HEK293 (cell line): ENCODE data around the gene ADNP.

Experiments
- CTCF ChIA-PET: fragments of 350-600 bp; formaldehyde crosslinking; extraction: SDS; loops from one replicate; lab custom pipeline; 2021; ENCODE audit warnings: antibody characterized with exemption; lab: Yijun Ruan, JAX
- POLR2A ChIA-PET: fragments of 300-600 bp; formaldehyde crosslinking; extraction: SDS; loops from one replicate; lab custom pipeline; 2020; ENCODE audit warnings: antibody characterized with exemption, inconsistent platforms; lab: Yijun Ruan, JAX
- H3K27ac ChIP-seq: fragments of 200-500 bp; sonication (Bioruptor generic); 2 replicates; pipeline ENCODE4 v1.5.1; 2014; ENCODE audit warnings: low read depth, low read length, control low read depth, inconsistent platforms; ENCODE audit errors: extremely low read depth
- H3K36me3 ChIP-seq, 2 experiments: fragments of 200-500 bp in 1 of 2; sonication (Bioruptor generic) in 1 of 2; 1 replicate in 1 of 2; 2 replicates in 1 of 2; pipeline ENCODE4 v1.5.1; 2014 to 2017; ENCODE audit warnings: inconsistent platforms in 2 of 2, low read length in 2 of 2; ENCODE audit not compliant: control insufficient read depth in 2 of 2, insufficient read depth in 1 of 2
- H3K4me1 ChIP-seq: fragments of 200-500 bp; sonication (Bioruptor generic); 2 replicates; pipeline ENCODE4 v1.5.1; 2014; ENCODE audit warnings: mild to moderate bottlenecking, low read length, inconsistent platforms; ENCODE audit not compliant: control insufficient read depth, insufficient read depth
- H3K4me3 ChIP-seq: 2 replicates; pipeline ENCODE4 v1.5.1; 2011; ENCODE audit warnings: low read depth, mild to moderate bottlenecking, control low read depth, low read length, moderate library complexity
- H3K9me3 ChIP-seq: fragments of 200-500 bp; sonication (Bioruptor generic); 2 replicates; pipeline ENCODE4 v1.5.1; 2014; ENCODE audit warnings: low read depth, low read length, inconsistent platforms; ENCODE audit not compliant: control insufficient read depth, insufficient read depth
- CTCF ChIP-seq: fragments of 450-650 bp; formaldehyde crosslinking; IDR thresholded peaks from 2 replicates; pipeline ENCODE4 v1.5.1; 2016; ENCODE audit warnings: missing biosample characterization, missing genetic modification characterization
- PATZ1 ChIP-seq: fragments of 450-650 bp; formaldehyde crosslinking; IDR thresholded peaks from 2 replicates; pipeline ENCODE4 v1.5.1; 2016; ENCODE audit warnings: missing biosample characterization, missing genetic modification characterization
- SP3 ChIP-seq: fragments of 450-650 bp; formaldehyde crosslinking; IDR thresholded peaks from 2 replicates; pipeline ENCODE4 v1.5.1; 2016; ENCODE audit warnings: missing biosample characterization, missing genetic modification characterization
- ZBTB21 ChIP-seq: fragments of 450-650 bp; formaldehyde crosslinking; IDR thresholded peaks from 2 replicates; pipeline ENCODE4 v1.5.1; 2017; ENCODE audit warnings: missing biosample characterization, missing genetic modification characterization
- ZBTB44 ChIP-seq: fragments of 450-650 bp; IDR thresholded peaks from 2 replicates; pipeline ENCODE4 v1.5.1; 2018; ENCODE audit warnings: missing biosample characterization, mild to moderate bottlenecking, missing genetic modification characterization
- ZNF560 ChIP-seq: fragments of 450-650 bp; formaldehyde crosslinking; IDR thresholded peaks from 2 replicates; pipeline ENCODE4 v1.5.1; 2017; ENCODE audit warnings: missing biosample characterization, missing genetic modification characterization, borderline replicate concordance
- ZNF654 ChIP-seq: fragments of 450-650 bp; formaldehyde crosslinking; IDR thresholded peaks from 2 replicates; pipeline ENCODE4 v1.5.1; 2016; ENCODE audit warnings: low read depth, missing biosample characterization, missing genetic modification characterization
- ZNF776 ChIP-seq: fragments of 450-650 bp; formaldehyde crosslinking; IDR thresholded peaks from 2 replicates; pipeline ENCODE4 v1.5.0; 2017; ENCODE audit warnings: missing biosample characterization, missing genetic modification characterization, borderline replicate concordance
- TF ChIP-seq, protein P1 (sequence below): fragments of 450-650 bp; formaldehyde crosslinking; IDR thresholded peaks from 2 replicates; pipeline ENCODE4 v1.5.1; 2016; ENCODE audit warnings: missing biosample characterization, missing genetic modification characterization
- TF ChIP-seq, protein P2 (sequence below): fragments of 450-650 bp; formaldehyde crosslinking; IDR thresholded peaks from 2 replicates; pipeline ENCODE4 v1.5.1; 2016; ENCODE audit warnings: missing biosample characterization, missing genetic modification characterization

Gene ADNP

GRCh38 chr20:50865591-50865990 is 65.6 kb downstream of the ADNP start:
- TF ChIP-seq ZNF776 (tag by site-specific recombination) (no peak), ZNF654 (tag by site-specific recombination) (no peak), SP3 (no peak), ZBTB21 (tag by site-specific recombination) (no peak), PATZ1 (tag by site-specific recombination) (no peak), CTCF (tag by site-specific recombination) (no peak), ZBTB44 (tag by site-specific recombination) (no peak)
- TF ChIP-seq, protein P1, sequence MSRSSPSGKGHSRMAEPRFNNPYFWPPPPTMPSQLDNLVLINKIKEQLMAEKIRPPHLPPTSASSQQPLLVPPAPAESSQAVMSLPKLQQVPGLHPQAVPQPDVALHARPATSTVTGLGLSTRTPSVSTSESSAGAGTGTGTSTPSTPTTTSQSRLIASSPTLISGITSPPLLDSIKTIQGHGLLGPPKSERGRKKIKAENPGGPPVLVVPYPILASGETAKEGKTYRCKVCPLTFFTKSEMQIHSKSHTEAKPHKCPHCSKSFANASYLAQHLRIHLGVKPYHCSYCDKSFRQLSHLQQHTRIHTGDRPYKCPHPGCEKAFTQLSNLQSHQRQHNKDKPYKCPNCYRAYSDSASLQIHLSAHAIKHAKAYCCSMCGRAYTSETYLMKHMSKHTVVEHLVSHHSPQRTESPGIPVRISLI (tag by site-specific recombination), result no peak
- TF ChIP-seq, all 188 proteins: peak for 0
- POLR2A ChIA-PET, result no interaction called here
- H3K36me3 ChIP-seq, result no peaks in the 10 kb centered on the region
- H3K4me1 ChIP-seq, result no peaks in the 10 kb centered on the region
- no peak overlapping the region for H3K27ac ChIP-seq
- no peak overlapping the region for H3K4me3 ChIP-seq
- CTCF ChIA-PET, result interaction anchor here (0.8 kb wide), 1 partner anchor 11 kb away, joined by 3 read pairs; no protein-coding TSS in a partner anchor
- H3K9me3 ChIP-seq, result no peaks in the 10 kb centered on the region

DNA sequence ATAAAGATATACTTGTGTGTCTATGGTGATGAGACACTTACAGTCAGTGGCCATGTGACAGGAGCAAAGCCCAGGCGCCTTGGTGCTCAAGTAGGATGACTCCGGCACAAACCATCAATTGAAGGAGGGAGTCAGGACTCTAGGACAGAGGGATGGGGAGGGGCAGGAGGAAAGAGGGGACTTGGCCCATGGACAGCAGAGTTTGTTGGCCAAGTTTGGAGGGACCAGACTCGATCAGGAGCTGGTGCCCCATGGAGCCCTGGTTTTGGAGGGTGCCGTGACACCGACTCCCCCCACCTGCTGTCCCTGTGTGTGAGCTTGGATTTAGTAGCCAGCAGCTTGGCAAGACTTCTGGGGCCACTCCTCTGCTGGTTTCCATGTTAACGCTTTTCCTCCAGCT is 66.1 kb downstream of the ADNP start:
- no peaks in the 10 kb centered on the region for H3K36me3 ChIP-seq
- POLR2A ChIA-PET, result no interaction called here
- CTCF ChIA-PET, result interaction anchor here (0.8 kb wide), 1 partner anchor 11 kb away, joined by 3 read pairs; no protein-coding TSS in a partner anchor

More for the DNA sequence above, 66.1 kb downstream of the ADNP start:
- Histone ChIP-seq H3K4me1 (no peaks in the 10 kb centered on the region), H3K4me3 (no peak overlapping the region)
- TF ChIP-seq, protein P2, sequence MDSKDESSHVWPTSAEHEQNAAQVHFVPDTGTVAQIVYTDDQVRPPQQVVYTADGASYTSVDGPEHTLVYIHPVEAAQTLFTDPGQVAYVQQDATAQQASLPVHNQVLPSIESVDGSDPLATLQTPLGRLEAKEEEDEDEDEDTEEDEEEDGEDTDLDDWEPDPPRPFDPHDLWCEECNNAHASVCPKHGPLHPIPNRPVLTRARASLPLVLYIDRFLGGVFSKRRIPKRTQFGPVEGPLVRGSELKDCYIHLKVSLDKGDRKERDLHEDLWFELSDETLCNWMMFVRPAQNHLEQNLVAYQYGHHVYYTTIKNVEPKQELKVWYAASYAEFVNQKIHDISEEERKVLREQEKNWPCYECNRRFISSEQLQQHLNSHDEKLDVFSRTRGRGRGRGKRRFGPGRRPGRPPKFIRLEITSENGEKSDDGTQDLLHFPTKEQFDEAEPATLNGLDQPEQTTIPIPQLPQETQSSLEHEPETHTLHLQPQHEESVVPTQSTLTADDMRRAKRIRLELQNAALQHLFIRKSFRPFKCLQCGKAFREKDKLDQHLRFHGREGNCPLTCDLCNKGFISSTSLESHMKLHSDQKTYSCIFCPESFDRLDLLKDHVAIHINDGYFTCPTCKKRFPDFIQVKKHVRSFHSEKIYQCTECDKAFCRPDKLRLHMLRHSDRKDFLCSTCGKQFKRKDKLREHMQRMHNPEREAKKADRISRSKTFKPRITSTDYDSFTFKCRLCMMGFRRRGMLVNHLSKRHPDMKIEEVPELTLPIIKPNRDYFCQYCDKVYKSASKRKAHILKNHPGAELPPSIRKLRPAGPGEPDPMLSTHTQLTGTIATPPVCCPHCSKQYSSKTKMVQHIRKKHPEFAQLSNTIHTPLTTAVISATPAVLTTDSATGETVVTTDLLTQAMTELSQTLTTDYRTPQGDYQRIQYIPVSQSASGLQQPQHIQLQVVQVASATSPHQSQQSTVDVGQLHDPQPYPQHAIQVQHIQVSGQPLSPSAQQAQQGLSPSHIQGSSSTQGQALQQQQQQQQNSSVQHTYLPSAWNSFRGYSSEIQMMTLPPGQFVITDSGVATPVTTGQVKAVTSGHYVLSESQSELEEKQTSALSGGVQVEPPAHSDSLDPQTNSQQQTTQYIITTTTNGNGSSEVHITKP, result peak; percentile 96
- no peak for TF ChIP-seq ZNF560 (tag by site-specific recombination)
- TF ChIP-seq, all 188 proteins: peak for 1
- H3K9me3 ChIP-seq, result no peaks in the 10 kb centered on the region
- no peak overlapping the region for H3K27ac ChIP-seq
